Measurements from ENCODE around the gene CISH. TPM values are rescaled to one million over a fixed set of nuclear protein-coding genes. Genes with fewer than 3 reads are reported as not detected.

The CISH gene
- total RNA-seq, 1 experiment from 2014 or later = 1.6 TPM

DNA sequence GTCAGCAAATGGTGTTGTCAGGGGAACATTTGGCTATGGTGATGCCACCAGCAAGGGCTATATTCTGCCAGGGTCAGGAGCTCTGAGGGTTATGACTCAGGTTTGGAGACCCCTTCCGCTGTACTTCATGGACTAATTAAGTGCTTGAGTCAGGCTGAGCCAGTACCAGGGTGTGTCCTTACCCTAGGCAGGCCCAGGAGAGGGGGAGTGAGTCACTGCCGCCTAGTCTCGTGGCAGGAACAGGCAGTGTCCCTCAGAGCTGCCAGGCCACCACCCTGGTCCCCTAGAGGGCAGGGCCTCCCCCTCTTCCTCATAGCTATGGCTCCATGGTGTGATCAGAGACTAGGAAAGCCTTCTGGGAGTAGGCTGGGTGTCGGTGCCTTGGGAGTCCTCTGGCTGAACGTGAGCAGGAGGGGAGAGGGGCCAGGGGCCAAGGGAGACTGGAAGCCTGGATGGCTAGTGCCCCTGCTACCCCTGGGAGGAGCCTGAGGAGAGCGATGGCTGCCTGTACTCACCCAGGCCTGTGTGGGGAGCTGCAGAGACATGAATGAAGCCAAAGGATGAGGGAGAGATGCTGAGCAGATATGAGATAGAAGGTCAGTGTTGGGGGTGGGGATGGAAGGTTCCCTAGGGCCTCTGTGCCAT is 16.0 kb upstream of the CISH start:
- no peak for TF ChIP-seq CTCF (IDR thresholded peaks at IDR 0.05; ENCODE audit: unreplicated experiment)
- peak; percentile 85 for DNase-seq
- peak overlapping the region; percentile 59 for H3K4me3 Mint-ChIP-seq (ENCODE audit: low read depth, unreplicated experiment)
- intact Hi-C loops (cut with micrococcal nuclease; ENCODE audit: unreplicated experiment) = no loop called here
- CTCF ChIA-PET = interaction anchor here (0.7 to 2.4 kb wide), 3 partner anchors 10 to 25 kb away, joined by 5 to 16 read pairs (median 6); no protein-coding TSS in a partner anchor
- H3K27ac Mint-ChIP-seq (ENCODE audit: unreplicated experiment) = peak overlapping the region; percentile 92
- H3K27me3 Mint-ChIP-seq (ENCODE audit: unreplicated experiment) = no peaks in the 10 kb centered on the region
- peaks cover 5% of the 10 kb centered on the region for H3K36me3 Mint-ChIP-seq (ENCODE audit: insufficient read depth, unreplicated experiment)
- no TSS peak for BruUV-seq (replicated peaks)
- H3K4me1 Mint-ChIP-seq (ENCODE audit: low read depth, unreplicated experiment) = peaks cover 56% of the 10 kb centered on the region
- H3K9me3 Mint-ChIP-seq (ENCODE audit: low read depth, unreplicated experiment) = no peaks in the 10 kb centered on the region

- TF ChIP-seq CTCF (IDR thresholded peaks at IDR 0.05; ENCODE audit: unreplicated experiment) = no peak
- intact Hi-C loops (cut with micrococcal nuclease; ENCODE audit: unreplicated experiment) = no loop called here
- no peak overlapping the region for H3K27ac Mint-ChIP-seq (ENCODE audit: unreplicated experiment)
- no TSS peak for BruUV-seq (replicated peaks)
- H3K9me3 Mint-ChIP-seq (ENCODE audit: low read depth, unreplicated experiment) = no peaks in the 10 kb centered on the region
- H3K4me1 Mint-ChIP-seq (ENCODE audit: low read depth, unreplicated experiment) = peaks cover 56% of the 10 kb centered on the region
- DNase-seq = no peak
- H3K27me3 Mint-ChIP-seq (ENCODE audit: unreplicated experiment) = no peaks in the 10 kb centered on the region
- no peak overlapping the region for H3K4me3 Mint-ChIP-seq (ENCODE audit: low read depth, unreplicated experiment)
- H3K36me3 Mint-ChIP-seq (ENCODE audit: insufficient read depth, unreplicated experiment) = peaks cover 5% of the 10 kb centered on the region
- CTCF ChIA-PET = interaction anchor here (0.6 to 2.4 kb wide), 2 partner anchors 9 to 27 kb away, joined by 7 to 16 read pairs; no protein-coding TSS in a partner anchor
Observed at GRCh38 chr3:50626401-50626800, 14.8 kb upstream of the CISH start.

DNA sequence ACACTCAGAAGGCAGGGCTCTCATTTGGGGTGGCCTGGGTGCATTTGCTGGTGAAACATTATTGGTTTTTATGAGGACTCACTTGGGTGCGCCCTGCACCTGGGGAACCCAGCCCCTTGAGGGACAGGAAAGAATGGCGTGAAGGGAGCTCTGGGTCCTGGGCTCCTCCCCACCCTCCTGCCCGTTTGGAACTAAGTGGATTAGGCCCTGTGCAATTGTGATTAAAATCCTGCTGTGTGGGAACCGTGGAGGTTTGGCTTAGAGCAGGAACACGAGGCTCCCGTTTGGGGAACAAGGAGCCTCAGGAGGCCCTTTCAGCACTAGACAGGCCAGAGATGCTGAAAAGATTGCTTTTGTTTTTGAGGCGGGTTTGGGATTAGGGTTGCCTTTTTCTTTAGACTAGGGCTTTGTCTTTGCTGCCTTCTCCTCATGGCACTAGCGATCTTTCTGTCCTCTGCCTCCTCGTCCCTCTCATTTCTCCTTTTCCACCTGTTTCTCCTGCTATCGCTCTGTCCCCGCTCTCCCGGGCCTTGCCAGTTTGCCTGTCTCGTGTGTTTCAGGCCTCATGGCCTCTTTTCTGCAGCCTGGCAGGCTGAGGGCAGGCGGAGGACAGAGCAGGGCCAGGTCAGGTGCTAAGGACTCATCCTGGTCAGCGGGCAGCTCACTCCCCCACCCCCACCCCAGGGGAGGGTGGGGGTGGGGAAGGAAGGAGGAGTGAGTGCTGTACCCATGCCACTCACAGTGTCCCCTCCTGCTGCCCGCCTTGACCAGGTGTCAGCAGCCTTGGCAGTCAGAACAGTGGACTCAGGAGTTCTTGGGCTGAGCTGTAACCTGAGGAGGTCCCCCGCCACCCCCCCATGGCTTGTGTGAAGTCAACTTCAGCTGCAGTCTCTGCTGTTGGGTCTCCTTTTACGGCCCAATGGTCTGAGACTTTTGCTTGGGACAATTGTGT is 13.9 kb upstream of the CISH start:
- no peak for DNase-seq
- Mint-ChIP-seq H3K4me1 (ENCODE audit: low read depth, unreplicated experiment) (peaks cover 63% of the 10 kb centered on the region), H3K36me3 (ENCODE audit: insufficient read depth, unreplicated experiment) (peaks cover 5% of the 10 kb centered on the region), H3K27me3 (ENCODE audit: unreplicated experiment) (no peaks in the 10 kb centered on the region), H3K4me3 (ENCODE audit: low read depth, unreplicated experiment) (no peak overlapping the region), H3K27ac (ENCODE audit: unreplicated experiment) (no peak overlapping the region), H3K9me3 (ENCODE audit: low read depth, unreplicated experiment) (no peaks in the 10 kb centered on the region)
- CTCF ChIA-PET = interaction anchor here (0.5 to 0.9 kb wide), 2 partner anchors 27 to 76 kb away, joined by 4 to 5 read pairs; no protein-coding TSS in a partner anchor
- intact Hi-C loops (cut with micrococcal nuclease; ENCODE audit: unreplicated experiment) = no loop called here
- no TSS peak for BruUV-seq (replicated peaks)
- no peak for TF ChIP-seq CTCF (IDR thresholded peaks at IDR 0.05; ENCODE audit: unreplicated experiment)

- no TSS peak for BruUV-seq (replicated peaks)
Observed at GRCh38 chr3:50624634-50625033, 13.1 kb upstream of the CISH start.

More at GRCh38 chr3:50624634-50625033, 13.1 kb upstream of the CISH start:
- Mint-ChIP-seq H3K27me3 (ENCODE audit: unreplicated experiment) (no peaks in the 10 kb centered on the region), H3K4me3 (ENCODE audit: low read depth, unreplicated experiment) (no peak overlapping the region), H3K9me3 (ENCODE audit: low read depth, unreplicated experiment) (no peaks in the 10 kb centered on the region), H3K36me3 (ENCODE audit: insufficient read depth, unreplicated experiment) (peaks cover 5% of the 10 kb centered on the region), H3K27ac (ENCODE audit: unreplicated experiment) (peak overlapping the region; percentile 49), H3K4me1 (ENCODE audit: low read depth, unreplicated experiment) (peaks cover 68% of the 10 kb centered on the region)
- no peak for TF ChIP-seq CTCF (IDR thresholded peaks at IDR 0.05; ENCODE audit: unreplicated experiment)
- CTCF ChIA-PET = interaction anchor here (0.5 to 0.9 kb wide), 2 partner anchors 28 to 76 kb away, joined by 4 to 5 read pairs; no protein-coding TSS in a partner anchor
- intact Hi-C loops (cut with micrococcal nuclease; ENCODE audit: unreplicated experiment) = no loop called here
- DNase-seq = peak; percentile 64

Measured in Calu3 (cell line).